Lung (tissue), 12 donors: ENCODE measurements around the gene IGSF22. TPM values are rescaled to one million over a fixed set of nuclear protein-coding genes. Genes with fewer than 3 reads are reported as not detected.

Experiments
- ATAC-seq: fragments of 200-7000 bp; cut with Tn5 transposase; one replicate; pipeline ENCODE4 v1.9.1; 2020; ENCODE audit warnings: moderate number of reproducible peaks; ENCODE audit not compliant: insufficient read depth, low FRiP score
- DNase-seq, 3 donors: peaks; one replicate each; pipeline ENCODE4 v3.0.0-alpha.2; 2013 to 2017
- H3K27ac ChIP-seq, 2 donors: one replicate each; pipeline ENCODE4 v1.5.1; 2013; ENCODE audit warnings: mild to moderate bottlenecking in 2 of 2, moderate library complexity in 2 of 2, control low read depth in 1 of 2, inconsistent platforms in 1 of 2, low read depth in 1 of 2, low read length in 1 of 2
- H3K27me3 ChIP-seq, 3 donors: one replicate each; pipeline ENCODE4 v1.5.1; 2013; ENCODE audit warnings: low read length in 2 of 3; ENCODE audit not compliant: control insufficient read depth in 3 of 3, insufficient read depth in 3 of 3
- H3K36me3 ChIP-seq, 4 donors: one replicate each; pipeline ENCODE4 v1.5.1; 2013; ENCODE audit warnings: low read length in 4 of 4, mild to moderate bottlenecking in 1 of 4, moderate library complexity in 1 of 4; ENCODE audit not compliant: control insufficient read depth in 4 of 4, insufficient read depth in 4 of 4
- H3K4me1 ChIP-seq, 5 donors: one replicate each; pipeline ENCODE4 v1.5.1; 2013; ENCODE audit warnings: low read length in 5 of 5, mild to moderate bottlenecking in 2 of 5, moderate library complexity in 1 of 5; ENCODE audit not compliant: control insufficient read depth in 5 of 5, insufficient read depth in 5 of 5
- H3K4me3 ChIP-seq: one replicate; pipeline ENCODE4 v1.5.1; 2013; ENCODE audit warnings: mild to moderate bottlenecking, control low read depth, moderate library complexity
- H3K9ac ChIP-seq, 2 donors: one replicate each; pipeline ENCODE4 v1.5.1; 2013; ENCODE audit warnings: low read length in 2 of 2, control low read depth in 1 of 2; ENCODE audit not compliant: insufficient read depth in 1 of 2
- H3K9me3 ChIP-seq, 4 donors: one replicate each; pipeline ENCODE4 v1.5.1; 2013; ENCODE audit warnings: low read length in 3 of 4, mild to moderate bottlenecking in 1 of 4, moderate library complexity in 1 of 4; ENCODE audit not compliant: control insufficient read depth in 4 of 4, insufficient read depth in 3 of 4
- WGBS, 2 donors: extraction: QIAGEN DNeasy Blood & Tissue Kit; methylation state at CpG; one replicate each; pipeline ENCODE4 v1.1.7; 2013; 5-methylcytosine and 5-hydroxymethylcytosine counted together
- polyA plus RNA-seq, 2 donors: library from polyadenylated mRNA; stranded (reverse); fragments of 200-250 nt; gene quantifications; one replicate each; pipeline ENCODE4 v1.2.1, GENCODE V29; 2013
- total RNA-seq, 2 donors: library from RNA; depleted of rRNA in 1 of 2; stranded (reverse); fragments of >200 nt in 1 of 2; gene quantifications; one replicate each; pipeline ENCODE4 v1.2.1, GENCODE V29; 2014 to 2021
- TF ChIP-seq, protein P1 (sequence below): IDR thresholded peaks from 2 replicates; pipeline ENCODE4 v1.5.1; 2012; ENCODE audit warnings: mild to moderate bottlenecking; ENCODE audit errors: control extremely low read depth, extremely low read depth
- donor health status: control.
- donor health status: control.
- donor health status: Bipolar disorder and iron deficiency.
- donor health status: healthy.
- donor health status: DM: yes; HTN: yes; CAD: no.

IGSF22 gene
- total and polyA plus RNA-seq, 4 donors, result 0.33 to 2.0 (median 0.56) TPM

GRCh38 chr11:18769802-18770456 is 43.9 kb upstream of the IGSF22 start:
- TF ChIP-seq, protein P1, sequence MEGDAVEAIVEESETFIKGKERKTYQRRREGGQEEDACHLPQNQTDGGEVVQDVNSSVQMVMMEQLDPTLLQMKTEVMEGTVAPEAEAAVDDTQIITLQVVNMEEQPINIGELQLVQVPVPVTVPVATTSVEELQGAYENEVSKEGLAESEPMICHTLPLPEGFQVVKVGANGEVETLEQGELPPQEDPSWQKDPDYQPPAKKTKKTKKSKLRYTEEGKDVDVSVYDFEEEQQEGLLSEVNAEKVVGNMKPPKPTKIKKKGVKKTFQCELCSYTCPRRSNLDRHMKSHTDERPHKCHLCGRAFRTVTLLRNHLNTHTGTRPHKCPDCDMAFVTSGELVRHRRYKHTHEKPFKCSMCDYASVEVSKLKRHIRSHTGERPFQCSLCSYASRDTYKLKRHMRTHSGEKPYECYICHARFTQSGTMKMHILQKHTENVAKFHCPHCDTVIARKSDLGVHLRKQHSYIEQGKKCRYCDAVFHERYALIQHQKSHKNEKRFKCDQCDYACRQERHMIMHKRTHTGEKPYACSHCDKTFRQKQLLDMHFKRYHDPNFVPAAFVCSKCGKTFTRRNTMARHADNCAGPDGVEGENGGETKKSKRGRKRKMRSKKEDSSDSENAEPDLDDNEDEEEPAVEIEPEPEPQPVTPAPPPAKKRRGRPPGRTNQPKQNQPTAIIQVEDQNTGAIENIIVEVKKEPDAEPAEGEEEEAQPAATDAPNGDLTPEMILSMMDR, result no peak
- Histone ChIP-seq H3K4me3 (no peak overlapping the region), H3K4me1 (no peaks in the 10 kb centered on the region), H3K27ac (no peak overlapping the region), H3K36me3 (no peaks in the 10 kb centered on the region), H3K9me3 (peaks cover 0 to 2% (median 0%) of the 10 kb centered on the region in 4 donors), H3K9ac (no peak overlapping the region), H3K27me3 (peaks cover 0 to 8% (median 0%) of the 10 kb centered on the region in 3 donors)
- no peak for ATAC-seq
- 46 to 49% methylated on average over 8 of the region's 8 CpGs for WGBS, 2 donors
- no peak for DNase-seq

DNA sequence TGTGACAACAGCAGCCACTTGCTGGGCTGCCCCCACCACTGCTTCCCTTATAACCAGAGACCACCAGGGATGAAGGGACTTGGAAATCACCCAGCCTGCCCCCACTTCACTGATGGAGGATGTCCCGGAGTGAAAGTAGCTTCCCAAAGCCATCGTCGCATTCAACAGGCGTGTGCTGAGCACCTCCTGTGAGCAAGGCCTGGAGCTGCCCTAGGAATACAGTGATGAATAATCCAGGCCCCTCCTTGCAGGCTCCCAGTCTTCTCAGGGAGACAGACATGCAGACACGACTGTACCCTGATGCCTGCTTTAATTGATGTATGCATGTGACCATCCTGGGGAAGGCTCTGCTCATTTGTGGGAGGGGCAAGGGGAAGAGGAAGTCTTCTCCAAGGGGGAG is 43.0 kb upstream of the IGSF22 start:
- H3K27ac ChIP-seq, result no peak overlapping the region
- no peaks in the 10 kb centered on the region for H3K36me3 ChIP-seq
- DNase-seq (no peak), ATAC-seq (no peak)
- TF ChIP-seq, protein P1, result no peak
- H3K4me3 ChIP-seq, result no peak overlapping the region
- H3K4me1 ChIP-seq, result no peaks in the 10 kb centered on the region
- no peak overlapping the region for H3K9ac ChIP-seq
- 76 to 82% methylated on average over 5 of the region's 5 CpGs for WGBS, 2 donors
- peaks cover 0 to 2% (median 0%) of the 10 kb centered on the region in 4 donors for H3K9me3 ChIP-seq
- no peaks in the 10 kb centered on the region for H3K27me3 ChIP-seq

GRCh38 chr11:18768472-18768901 is 42.5 kb upstream of the IGSF22 start:
- H3K9ac ChIP-seq, result no peak overlapping the region
- no peak for ATAC-seq
- 51 to 57% methylated on average over 4 of the region's 4 CpGs for WGBS, 2 donors
- DNase-seq, result no peak
- no peaks in the 10 kb centered on the region for H3K36me3 ChIP-seq
- peaks cover 0 to 1% (median 0%) of the 10 kb centered on the region in 3 donors for H3K27me3 ChIP-seq
- H3K9me3 ChIP-seq, result peaks cover 0 to 2% (median 0%) of the 10 kb centered on the region in 4 donors
- H3K4me1 ChIP-seq, result no peaks in the 10 kb centered on the region
- no peak overlapping the region for H3K27ac ChIP-seq
- no peak overlapping the region for H3K4me3 ChIP-seq
- TF ChIP-seq, protein P1, result no peak

GRCh38 chr11:18766015-18766414 is 40.0 kb upstream of the IGSF22 start:
- WGBS, 2 donors, result 93 to 94% methylated on average over 2 of the region's 2 CpGs
- ATAC-seq (no peak), DNase-seq (no peak)
- TF ChIP-seq, protein P1, result no peak
- no peaks in the 10 kb centered on the region for H3K4me1 ChIP-seq
- H3K27ac ChIP-seq, result no peak overlapping the region
- peaks cover 0 to 4% (median 0%) of the 10 kb centered on the region in 3 donors for H3K27me3 ChIP-seq
- no peak overlapping the region for H3K4me3 ChIP-seq
- no peaks in the 10 kb centered on the region for H3K36me3 ChIP-seq
- H3K9ac ChIP-seq, result no peak overlapping the region
- no peaks in the 10 kb centered on the region for H3K9me3 ChIP-seq
